Esophagus muscularis mucosa (tissue), 4 donors: ENCODE data around the gene SLC7A7. TPM values are rescaled to one million over a fixed set of nuclear protein-coding genes. Genes with fewer than 3 reads are reported as not detected.

Experiments
- DNase-seq: peaks from one replicate; pipeline ENCODE4 v3.0.0-alpha.2; 2017; ENCODE audit errors: extremely low spot score
- H3K27ac ChIP-seq, 4 donors: fragments of 200-600 bp; sonication (generic); replicated peaks in 1 of 4; 1 replicate in 3 of 4; 2 replicates in 1 of 4; pipeline ENCODE4 v1.5.1; 2016 to 2019; ENCODE audit warnings: mild to moderate bottlenecking in 1 of 4
- H3K27me3 ChIP-seq, 4 donors: fragments of 200-600 bp; sonication (generic); one replicate each; pipeline versions ENCODE4 v1.5.1 to v1.6.0; 2016 to 2019
- H3K36me3 ChIP-seq, 4 donors: fragments of 200-600 bp; sonication (generic); one replicate each; pipeline ENCODE4 v1.5.1; 2016 to 2019
- H3K4me1 ChIP-seq, 4 donors: fragments of 200-600 bp; sonication (generic); one replicate each; pipeline ENCODE4 v1.5.1; 2016 to 2019
- H3K4me3 ChIP-seq, 4 donors: fragments of 200-600 bp; sonication (generic); 1 replicate in 2 of 4; 2 replicates in 2 of 4; pipeline ENCODE4 v1.5.1; 2016 to 2019; ENCODE audit warnings: mild to moderate bottlenecking in 4 of 4, moderate library complexity in 1 of 4
- H3K9me3 ChIP-seq, 4 donors: fragments of 200-600 bp; sonication (generic); 1 replicate in 3 of 4; 2 replicates in 1 of 4; pipeline ENCODE4 v1.5.1; 2016 to 2019
- CTCF ChIP-seq, 3 experiments: fragments of 200-600 bp in 2 of 3; fragments of 450-650 bp in 1 of 3; sonication (generic) in 2 of 3; IDR thresholded peaks; one replicate each; pipeline ENCODE4 v1.5.1; 2017 to 2019; ENCODE audit warnings: antibody characterized with exemption in 3 of 3, mild to moderate bottlenecking in 2 of 3, moderate library complexity in 1 of 3
- EP300 ChIP-seq: sonication (generic); formaldehyde crosslinking; IDR thresholded peaks from one replicate; pipeline ENCODE4 v1.6.1; 2017; ENCODE audit warnings: antibody characterized with exemption
- POLR2A ChIP-seq: fragments of 450-650 bp; IDR thresholded peaks from one replicate; pipeline ENCODE4 v1.6.1; 2017; ENCODE audit warnings: antibody characterized with exemption, moderate library complexity, mild to moderate bottlenecking, low read depth
- POLR2AphosphoS5 ChIP-seq, 2 donors: sonication (generic); formaldehyde crosslinking; IDR thresholded peaks; one replicate each; pipeline ENCODE4 v1.6.1; 2017; ENCODE audit warnings: antibody characterized with exemption in 2 of 2
- WGBS: methylation state at CpG from one replicate; pipeline ENCODE4 v1.1.5; 2018; 5-methylcytosine and 5-hydroxymethylcytosine counted together
- intact Hi-C: fragments of 100-400 bp; cut with DNase I; formaldehyde crosslinking; loops from one replicate; pipeline ENCODE4 v1.15.1; 2023
- total RNA-seq, 4 donors: library from RNA; depleted of rRNA; stranded (reverse); fragments of >200 nt; gene quantifications; one replicate each; pipeline versions ENCODE4 v1.1.0 to v1.2.1, GENCODE V29; 2016

SLC7A7 gene
- total RNA-seq, 4 donors from 2014 or later, result 9.6 to 22.9 (median 15.3) TPM

- Histone ChIP-seq H3K27ac (no peak overlapping the region), H3K9me3 (no peaks in the 10 kb centered on the region), H3K36me3 (peaks cover 32 to 62% (median 54%) of the 10 kb centered on the region in 4 donors), H3K4me1 (peaks cover 0 to 9% (median 5%) of the 10 kb centered on the region in 4 donors), H3K27me3 (no peaks in the 10 kb centered on the region), H3K4me3 (no peak overlapping the region)
- 92% methylated on average over 8 of the region's 8 CpGs for WGBS
- intact Hi-C loops, result no loop called here
- DNase-seq, result no peak
- TF ChIP-seq CTCF (IDR thresholded peaks at IDR 0.05) (no peak), POLR2AphosphoS5 (IDR thresholded peaks at IDR 0.05) (no peak), POLR2A (no peak), EP300 (no peak)
Measured at GRCh38 chr14:22773162-22774010, 41.8 kb downstream of the SLC7A7 start.

GRCh38 chr14:22772725-22773124 lies 42.5 kb downstream of the SLC7A7 start:
- Histone ChIP-seq H3K27me3 (no peaks in the 10 kb centered on the region), H3K36me3 (peaks cover 32 to 68% (median 61%) of the 10 kb centered on the region in 4 donors), H3K4me3 (no peak overlapping the region), H3K27ac (no peak overlapping the region), H3K4me1 (peaks cover 6 to 16% (median 11%) of the 10 kb centered on the region in 4 donors), H3K9me3 (no peaks in the 10 kb centered on the region)
- intact Hi-C loops, result no loop called here
- no peak for TF ChIP-seq CTCF (IDR thresholded peaks at IDR 0.05)
- no peak for TF ChIP-seq EP300
- TF ChIP-seq POLR2AphosphoS5 (IDR thresholded peaks at IDR 0.05), result no peak
- no peak for TF ChIP-seq POLR2A
- DNase-seq, result no peak
- WGBS, result 100% methylated on average over 1 of the region's 1 CpG

GRCh38 chr14:22770481-22771187 lies 44.6 kb downstream of the SLC7A7 start:
- TF ChIP-seq CTCF (IDR thresholded peaks at IDR 0.05) (no peak), POLR2AphosphoS5 (IDR thresholded peaks at IDR 0.05) (no peak), EP300 (no peak), POLR2A (no peak)
- 91% methylated on average over 8 of the region's 8 CpGs for WGBS
- Histone ChIP-seq H3K36me3 (peaks cover 32 to 68% (median 61%) of the 10 kb centered on the region in 4 donors), H3K4me3 (no peak overlapping the region), H3K4me1 (peaks cover 17 to 29% (median 24%) of the 10 kb centered on the region in 4 donors), H3K27ac (no peak overlapping the region), H3K27me3 (no peaks in the 10 kb centered on the region), H3K9me3 (no peaks in the 10 kb centered on the region)
- no peak for DNase-seq
- intact Hi-C loops, result no loop called here

- no peak for DNase-seq
- intact Hi-C loops, result no loop called here
- no peak for TF ChIP-seq POLR2A
- TF ChIP-seq EP300, result no peak
- TF ChIP-seq CTCF (IDR thresholded peaks at IDR 0.05), result no peak
- TF ChIP-seq POLR2AphosphoS5 (IDR thresholded peaks at IDR 0.05), result no peak
- no peaks in the 10 kb centered on the region for H3K9me3 ChIP-seq
- H3K27me3 ChIP-seq, result no peaks in the 10 kb centered on the region
- H3K4me3 ChIP-seq, result no peak overlapping the region
- H3K27ac ChIP-seq, result no peak overlapping the region
- H3K4me1 ChIP-seq, result peaks cover 20 to 32% (median 26%) of the 10 kb centered on the region in 4 donors
- peaks cover 32 to 67% (median 59%) of the 10 kb centered on the region in 4 donors for H3K36me3 ChIP-seq
- WGBS, result 72% methylated on average over 2 of the region's 2 CpGs
Measured at GRCh38 chr14:22769369-22769768, 45.9 kb downstream of the SLC7A7 start.
